GM18511 (cell line): Measurements from ENCODE around the gene SEH1L.
"Not testable (repeated sequence)": the region's sequence is repeated elsewhere in the genome, so short reads cannot be mapped to it uniquely, and the experiment has no call there.

Source experiments
- ATAC-seq: cut with Tn5 transposase; IDR thresholded peaks from one replicate; pipeline ENCODE4 v1.9.1; 2021; ENCODE audit warnings: mild to moderate bottlenecking, moderate library complexity; ENCODE audit not compliant: unreplicated experiment

Gene SEH1L

GRCh38 chr18:12993439-12993838, 45.6 kb downstream of the SEH1L start:
- ATAC-seq = no peak

- ATAC-seq = no peak
These were observed 47.6 kb downstream of the SEH1L start for GRCh38 chr18:12995424-12995823.

DNA sequence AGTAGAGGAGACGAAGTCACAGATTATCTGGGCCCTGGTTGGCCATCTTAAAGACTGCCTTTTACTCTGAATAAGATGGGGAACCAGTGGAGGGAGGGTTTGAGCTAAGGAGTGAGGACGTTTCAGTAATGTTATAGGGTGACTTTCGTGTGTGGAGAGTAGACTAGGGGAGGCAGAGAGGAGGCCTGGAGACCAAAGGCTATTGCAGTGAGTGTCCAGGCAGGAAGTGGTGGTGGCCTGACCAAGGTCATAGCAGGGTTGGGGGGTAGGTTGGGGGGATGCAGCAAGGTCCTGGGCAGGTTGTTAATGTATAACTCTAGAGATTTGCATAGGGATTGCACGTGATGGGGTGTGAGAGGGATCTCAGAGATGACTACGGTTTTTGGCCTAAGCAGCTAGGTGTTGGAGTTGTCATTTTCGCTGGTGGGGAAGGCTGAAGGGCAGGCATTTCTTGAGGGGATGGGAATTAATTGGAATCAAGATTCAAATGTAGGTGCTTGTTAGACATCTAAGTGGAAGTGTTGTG, 48.2 kb downstream of the SEH1L start:
- ATAC-seq = no peak

DNA sequence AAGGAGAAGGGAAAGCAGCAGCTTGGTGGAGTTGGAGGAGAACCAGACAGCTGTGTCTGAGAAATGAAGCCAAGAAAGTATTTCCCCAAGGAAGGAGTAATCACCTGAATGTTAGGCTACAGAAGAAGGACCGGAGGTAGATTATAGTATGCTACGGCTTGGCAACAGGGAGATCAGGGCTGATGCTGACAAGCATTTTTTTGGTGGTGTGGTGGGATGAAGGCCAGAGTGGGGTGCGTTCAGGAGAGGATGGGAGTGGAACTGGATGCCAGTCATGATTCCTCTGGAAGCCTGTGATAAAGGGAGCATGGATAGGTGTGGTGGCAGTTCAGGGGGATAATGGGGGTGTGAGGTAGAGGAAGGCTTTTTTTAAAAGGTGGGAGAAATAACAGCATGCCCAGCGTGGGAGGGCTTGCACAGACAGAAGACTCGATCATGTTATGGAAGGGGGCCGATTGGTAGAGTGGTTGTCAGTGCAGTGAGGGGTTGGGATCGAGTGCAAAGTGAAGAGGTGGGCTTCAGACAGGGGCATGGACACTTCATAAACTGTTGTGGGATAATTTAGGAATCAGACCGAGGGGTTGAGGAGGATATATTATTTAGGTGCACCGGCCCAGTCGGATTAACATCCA, 49.0 kb downstream of the SEH1L start:
- no peak for ATAC-seq

GRCh38 chr18:12997330-12997729, 49.5 kb downstream of the SEH1L start:
- not testable (repeated sequence) for ATAC-seq

DNA sequence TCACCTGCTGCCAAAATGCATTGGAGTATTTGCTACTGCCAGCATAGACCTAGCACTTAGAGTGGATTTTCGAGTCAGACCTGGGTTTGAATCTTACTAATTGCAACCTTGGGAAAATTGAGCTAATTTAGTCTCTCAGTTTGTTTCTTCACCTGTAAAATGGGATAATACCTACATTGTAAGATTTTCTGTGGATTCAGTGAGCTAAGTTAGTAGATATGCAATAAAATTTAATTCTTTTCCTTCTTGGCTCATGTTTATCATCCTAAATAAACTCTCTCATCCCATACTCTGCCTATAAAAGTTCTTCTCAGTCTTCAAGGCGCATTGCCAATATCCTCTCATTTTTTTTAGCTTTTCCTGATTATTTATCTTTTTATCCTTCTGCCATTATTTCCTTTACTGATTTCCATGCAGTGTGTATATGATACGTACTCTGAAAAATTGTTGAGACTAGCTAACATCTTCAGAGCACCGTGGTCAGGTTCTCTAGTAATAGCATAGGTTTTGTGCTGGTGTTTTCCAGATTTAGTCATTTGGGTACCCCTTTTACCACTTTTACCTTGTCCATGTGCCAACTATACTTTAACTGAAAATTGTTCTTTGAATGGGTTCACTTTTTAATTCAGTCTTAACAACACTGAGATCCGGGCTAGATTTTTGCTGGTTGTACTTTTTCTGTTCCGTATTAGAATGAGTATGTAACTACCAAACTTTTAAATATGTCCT, 50.7 kb downstream of the SEH1L start:
- peak; percentile 67 for ATAC-seq

DNA sequence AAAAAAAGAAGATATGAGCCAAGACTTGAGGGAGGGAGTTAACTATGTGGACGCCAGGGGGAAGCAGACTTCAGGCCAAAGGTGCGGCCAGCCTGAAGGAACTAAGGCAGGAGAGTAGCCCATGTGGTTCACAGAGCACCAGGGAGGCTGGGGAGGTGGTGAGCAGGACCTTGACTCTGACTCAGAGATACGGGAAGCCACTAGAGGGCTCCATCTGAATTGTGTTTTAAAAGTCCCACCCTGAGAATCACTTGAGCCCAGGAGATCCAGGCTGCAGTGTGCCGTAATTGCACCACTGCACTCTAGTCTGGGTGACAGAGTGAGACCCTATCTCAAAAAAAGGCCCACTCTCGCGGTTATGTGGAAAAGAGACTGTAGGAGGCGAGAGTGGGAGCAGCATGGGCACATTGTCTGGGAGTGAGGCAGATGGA, 55.7 kb downstream of the SEH1L start:
- no peak for ATAC-seq

GRCh38 chr18:13004396-13004795, 56.6 kb downstream of the SEH1L start:
- ATAC-seq = no peak

DNA sequence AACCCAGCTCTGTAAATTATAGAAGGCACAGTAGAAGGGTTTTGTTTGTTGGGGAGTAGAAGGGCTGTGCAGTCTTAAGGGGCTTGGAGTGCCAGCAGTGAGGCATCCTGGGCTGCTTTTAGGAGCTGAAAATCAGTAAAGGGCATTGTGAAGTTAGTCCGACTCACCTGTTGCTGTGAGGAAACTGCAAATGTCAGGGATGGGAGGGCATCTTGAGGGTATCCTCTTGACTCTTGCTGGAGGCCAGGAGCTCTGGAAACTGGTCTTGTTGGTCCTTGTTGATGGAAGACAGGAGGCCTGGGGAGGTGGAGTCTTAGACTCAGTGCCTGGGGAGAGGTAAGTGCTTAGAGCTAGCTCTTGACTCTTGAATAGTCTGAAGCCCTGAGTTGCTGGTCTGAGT, 57.5 kb downstream of the SEH1L start:
- no peak for ATAC-seq

DNA sequence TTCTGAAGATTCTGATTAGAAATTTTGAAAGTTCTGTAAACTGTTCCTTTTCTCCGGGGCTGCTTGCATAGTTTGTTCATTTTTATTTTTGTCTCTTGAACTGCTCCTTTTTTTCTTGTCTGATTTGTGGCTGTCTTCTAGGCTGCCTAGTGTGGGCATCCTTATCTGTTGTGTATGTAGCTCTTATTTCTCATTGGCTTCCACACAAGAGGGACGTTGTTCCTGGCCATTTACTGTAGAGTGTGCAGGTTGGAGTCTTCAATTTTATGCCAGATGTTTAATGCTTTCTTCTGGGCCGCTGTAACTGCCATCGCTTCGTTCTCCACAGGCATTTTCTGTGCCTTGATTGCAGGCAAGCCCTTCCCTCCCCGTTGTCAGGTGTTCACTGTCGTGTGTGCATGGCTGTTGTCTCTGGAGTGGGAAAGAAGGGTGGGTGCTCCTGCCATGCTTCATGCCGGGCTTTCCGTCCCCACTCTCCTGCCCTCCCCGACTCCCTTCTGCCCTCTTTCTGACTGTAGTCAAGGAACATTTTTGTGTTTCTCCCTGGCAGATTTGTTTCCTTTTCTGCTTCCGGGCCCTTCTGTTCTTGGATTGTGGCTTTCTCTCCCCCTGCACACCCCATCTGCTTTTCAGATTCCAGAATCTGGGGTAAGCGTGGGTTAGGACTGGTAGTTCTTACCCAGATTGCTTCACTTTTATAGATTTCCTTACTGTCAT, 58.9 kb downstream of the SEH1L start:
- ATAC-seq = no peak

- no peak for ATAC-seq
These were observed 59.4 kb downstream of the SEH1L start for GRCh38 chr18:13007248-13007560.

GRCh38 chr18:13011719-13012118, 63.9 kb downstream of the SEH1L start:
- no peak for ATAC-seq

GRCh38 chr18:13014232-13014631, 66.4 kb downstream of the SEH1L start:
- ATAC-seq = no peak

DNA sequence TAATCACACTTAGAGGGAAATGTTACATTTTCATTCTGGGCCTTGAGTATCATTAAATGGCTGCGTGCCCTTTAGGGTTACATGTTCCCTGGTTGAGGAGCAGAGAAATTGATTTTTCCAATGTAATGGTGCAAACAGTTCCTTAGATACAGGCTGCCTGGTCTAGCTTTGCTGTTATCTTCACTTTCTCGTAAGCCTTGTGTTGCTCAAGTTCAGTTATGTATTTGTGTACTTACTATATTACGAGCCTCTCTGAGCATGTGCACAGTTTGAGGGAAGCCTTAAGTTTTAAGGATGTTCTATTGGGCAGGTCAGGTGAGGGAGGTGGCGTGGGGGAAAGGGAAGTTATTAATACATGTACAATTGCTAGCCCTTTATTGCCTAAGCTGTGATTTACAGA, 67.0 kb downstream of the SEH1L start:
- no peak for ATAC-seq

DNA sequence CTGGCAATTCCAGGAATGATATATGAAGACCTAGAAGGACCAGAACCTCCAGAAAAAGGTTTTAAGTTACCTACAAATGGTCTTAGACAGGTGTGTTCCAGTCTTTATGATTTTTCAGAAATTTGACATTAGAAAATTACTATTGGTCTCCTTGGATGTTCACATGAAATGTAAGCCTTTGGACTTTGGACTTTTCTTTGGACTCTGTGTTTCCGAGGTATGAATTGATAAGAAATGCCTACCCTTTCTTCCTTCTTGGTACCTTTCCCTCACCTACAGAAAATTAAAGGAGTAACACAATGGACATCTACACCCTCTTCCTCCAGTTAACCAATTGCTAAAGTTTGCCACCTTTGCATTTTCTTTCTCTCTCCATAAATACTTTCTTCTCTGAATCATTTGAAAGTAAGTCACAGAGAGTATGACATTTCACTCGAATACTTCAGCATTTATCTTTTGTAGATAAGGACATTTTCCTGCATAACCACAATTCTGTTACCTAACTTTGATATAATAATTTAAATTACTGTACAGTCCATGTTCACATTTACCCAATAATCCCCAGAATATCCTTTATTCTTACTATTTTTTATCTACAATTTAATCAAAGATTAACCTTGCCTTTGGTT, 69.5 kb downstream of the SEH1L start:
- no peak for ATAC-seq

DNA sequence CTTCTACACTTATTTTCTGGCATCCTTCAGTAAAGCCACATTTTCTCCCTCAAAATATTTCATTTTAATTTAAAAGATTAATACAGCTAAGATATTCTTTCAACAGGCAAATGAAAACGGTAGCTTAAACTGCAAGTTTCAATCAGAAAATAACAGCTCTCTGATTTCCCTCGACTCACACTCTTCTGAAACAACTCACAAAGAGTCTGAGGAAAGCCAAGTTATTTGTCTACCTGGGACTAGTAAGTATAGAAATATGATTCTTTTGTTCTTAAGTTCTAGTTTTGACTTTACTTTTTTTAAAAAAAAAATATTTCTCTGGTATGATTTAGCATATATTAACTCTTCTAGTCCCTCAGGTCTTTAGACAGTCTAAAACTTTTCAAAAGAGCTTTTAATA, 70.6 kb downstream of the SEH1L start:
- ATAC-seq = no peak

GRCh38 chr18:13019301-13019700, 71.5 kb downstream of the SEH1L start:
- ATAC-seq = no peak

DNA sequence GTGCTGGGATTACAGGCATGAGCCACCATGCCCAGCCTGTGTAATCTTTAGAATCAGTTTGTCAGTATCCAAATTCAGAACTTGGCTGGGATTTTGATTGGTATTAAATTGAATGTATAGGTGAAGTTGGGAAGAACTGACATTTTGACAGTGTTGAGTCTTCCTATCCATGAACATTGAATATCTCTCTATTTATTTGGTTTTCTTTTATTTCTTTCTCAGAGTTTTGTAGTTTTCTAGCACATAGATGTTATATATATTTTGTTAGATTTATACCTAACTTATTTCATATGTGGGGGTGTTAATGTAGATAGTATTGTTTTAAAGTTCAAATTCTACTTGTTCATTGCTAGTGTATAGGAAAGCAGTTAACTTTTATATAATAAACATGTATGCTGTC, 74.8 kb downstream of the SEH1L start:
- no peak for ATAC-seq

DNA sequence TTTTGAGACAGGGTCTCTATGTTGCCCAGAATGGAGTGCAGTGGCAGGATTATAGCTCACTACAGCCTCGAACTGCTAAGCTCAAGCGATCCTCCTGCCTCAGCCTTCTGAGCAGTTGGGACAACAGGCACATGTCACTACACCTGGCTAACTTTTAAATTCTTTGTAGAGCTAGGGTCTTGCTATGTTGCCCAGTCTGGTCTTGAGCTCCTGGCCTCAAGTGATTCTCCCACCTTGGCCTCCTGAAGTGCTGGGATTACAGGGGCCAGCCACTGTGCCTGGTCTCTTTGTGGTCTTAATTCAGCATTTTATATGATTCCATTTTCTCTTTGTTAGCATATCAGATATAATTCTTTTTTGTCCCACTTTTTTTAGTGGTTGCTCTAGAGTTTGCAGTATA, 77.4 kb downstream of the SEH1L start:
- ATAC-seq = no peak

- ATAC-seq = no peak
These were observed 78.9 kb downstream of the SEH1L start for GRCh38 chr18:13026583-13027270.

DNA sequence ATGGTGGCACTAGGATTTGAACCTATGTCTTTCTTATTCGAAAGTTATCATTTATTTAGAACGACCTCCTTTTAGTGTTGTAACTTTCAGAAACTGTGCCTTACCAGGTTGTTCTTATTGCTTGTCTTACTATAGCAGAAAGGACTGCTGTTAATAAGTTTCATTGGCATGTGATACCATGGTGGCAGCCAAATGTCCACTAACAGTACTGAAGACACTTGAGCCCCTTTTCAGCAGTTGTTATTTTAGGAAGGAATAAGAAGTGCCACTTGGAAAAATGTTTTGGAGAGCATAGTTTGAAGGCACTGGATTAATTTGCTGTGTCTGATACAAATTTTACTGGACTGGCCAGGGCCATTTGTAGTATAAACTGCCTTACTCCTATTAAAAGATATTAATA, 81.1 kb downstream of the SEH1L start:
- ATAC-seq = no peak
